Astrocyte of the spinal cord (primary cell): ENCODE results near the gene GRID2.

Source experiments
- DNase-seq: peaks from one replicate; pipeline ENCODE4 v3.0.0; 2011; ENCODE audit warnings: low read depth, low spot score
- H3K4me3 ChIP-seq: 2 replicates; pipeline ENCODE4 v1.5.1; 2011; ENCODE audit warnings: low read depth, mild to moderate bottlenecking, low read length, moderate library complexity
- in situ Hi-C: cut with HindIII; loops from 2 replicates; pipeline ENCODE4 v1.10.0; 2017; ENCODE audit warnings: low sequenced_read_pairs
- TF ChIP-seq, protein P1 (sequence below): IDR thresholded peaks from 2 replicates; pipeline ENCODE4 v1.5.1; 2012; ENCODE audit warnings: low read depth, mild to moderate bottlenecking, low read length, inconsistent platforms

The GRID2 gene

DNA sequence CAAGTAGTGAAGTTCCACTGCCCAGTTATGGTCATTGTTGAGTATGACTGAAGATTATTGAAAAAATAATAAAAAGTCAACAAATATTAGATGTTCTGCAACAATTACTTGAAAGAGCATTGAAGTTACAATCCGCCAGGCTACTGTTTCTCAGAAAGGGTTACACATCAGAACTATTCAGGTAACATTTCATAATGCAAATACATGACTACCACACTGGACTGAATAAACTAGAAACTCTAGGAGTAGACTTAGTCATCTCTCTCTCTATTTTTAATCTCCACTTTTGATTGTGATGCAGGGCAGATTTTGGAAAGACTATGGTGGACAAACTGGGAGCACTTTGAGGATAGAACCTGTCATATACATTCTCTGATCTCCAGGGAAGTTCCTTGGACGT is 776.5 kb downstream of the GRID2 start:
- DNase-seq: no peak
- TF ChIP-seq, protein P1, sequence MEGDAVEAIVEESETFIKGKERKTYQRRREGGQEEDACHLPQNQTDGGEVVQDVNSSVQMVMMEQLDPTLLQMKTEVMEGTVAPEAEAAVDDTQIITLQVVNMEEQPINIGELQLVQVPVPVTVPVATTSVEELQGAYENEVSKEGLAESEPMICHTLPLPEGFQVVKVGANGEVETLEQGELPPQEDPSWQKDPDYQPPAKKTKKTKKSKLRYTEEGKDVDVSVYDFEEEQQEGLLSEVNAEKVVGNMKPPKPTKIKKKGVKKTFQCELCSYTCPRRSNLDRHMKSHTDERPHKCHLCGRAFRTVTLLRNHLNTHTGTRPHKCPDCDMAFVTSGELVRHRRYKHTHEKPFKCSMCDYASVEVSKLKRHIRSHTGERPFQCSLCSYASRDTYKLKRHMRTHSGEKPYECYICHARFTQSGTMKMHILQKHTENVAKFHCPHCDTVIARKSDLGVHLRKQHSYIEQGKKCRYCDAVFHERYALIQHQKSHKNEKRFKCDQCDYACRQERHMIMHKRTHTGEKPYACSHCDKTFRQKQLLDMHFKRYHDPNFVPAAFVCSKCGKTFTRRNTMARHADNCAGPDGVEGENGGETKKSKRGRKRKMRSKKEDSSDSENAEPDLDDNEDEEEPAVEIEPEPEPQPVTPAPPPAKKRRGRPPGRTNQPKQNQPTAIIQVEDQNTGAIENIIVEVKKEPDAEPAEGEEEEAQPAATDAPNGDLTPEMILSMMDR: no peak
- no peak overlapping the region for H3K4me3 ChIP-seq
- in situ Hi-C loops: no loop called here

DNA sequence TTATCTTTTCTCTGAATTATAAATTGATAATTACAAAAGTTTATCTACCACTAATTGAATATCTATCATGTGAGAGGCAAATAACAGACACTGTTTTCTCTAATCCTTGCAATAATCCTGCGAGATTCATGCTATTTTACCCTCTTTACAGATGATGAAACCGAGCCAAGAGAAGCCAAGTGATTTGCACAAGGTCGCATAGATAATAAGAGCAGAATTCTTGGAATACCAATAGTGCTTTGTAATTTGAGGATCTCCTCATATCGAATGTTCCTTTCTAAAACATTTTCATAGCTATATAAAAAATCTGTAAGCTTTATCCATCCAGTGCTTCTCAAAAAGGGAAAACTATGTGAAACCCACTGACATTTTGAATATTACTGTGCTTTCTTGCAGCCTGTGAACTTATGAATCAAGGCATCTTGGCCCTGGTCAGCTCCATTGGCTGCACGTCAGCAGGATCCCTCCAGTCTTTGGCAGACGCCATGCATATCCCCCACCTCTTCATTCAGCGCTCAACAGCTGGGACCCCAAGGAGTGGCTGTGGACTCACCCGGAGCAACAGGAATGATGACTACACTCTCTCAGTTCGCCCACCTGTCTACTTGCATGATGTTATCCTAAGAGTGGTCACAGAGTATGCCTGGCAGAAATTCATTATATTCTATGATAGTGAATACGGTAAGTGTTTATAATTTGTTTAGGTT is 781.0 kb downstream of the GRID2 start:
- DNase-seq: no peak
- H3K4me3 ChIP-seq: no peak overlapping the region
- in situ Hi-C loops: no loop called here
- TF ChIP-seq, protein P1: no peak

DNA sequence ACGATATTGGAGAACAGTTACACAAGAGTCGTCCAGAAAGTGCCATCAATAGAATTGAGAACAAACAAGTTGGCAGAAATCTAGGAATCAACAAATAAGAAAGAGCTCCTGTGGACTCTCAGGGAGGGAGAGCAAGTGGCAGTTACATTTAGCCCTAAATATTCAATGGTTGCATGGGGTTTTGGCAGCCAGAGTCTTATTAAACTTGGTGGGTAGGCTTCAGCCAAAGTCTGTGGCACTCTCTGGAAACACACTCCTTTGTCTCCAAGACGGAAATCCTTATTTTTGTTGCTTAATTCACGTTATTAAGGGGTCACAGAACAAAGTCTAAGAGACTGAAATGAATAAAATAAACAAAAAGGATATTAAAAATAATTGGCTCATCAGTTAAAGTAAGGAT is 782.6 kb downstream of the GRID2 start:
- no peak overlapping the region for H3K4me3 ChIP-seq
- DNase-seq: no peak
- TF ChIP-seq, protein P1: no peak
- in situ Hi-C loops: no loop called here

DNA sequence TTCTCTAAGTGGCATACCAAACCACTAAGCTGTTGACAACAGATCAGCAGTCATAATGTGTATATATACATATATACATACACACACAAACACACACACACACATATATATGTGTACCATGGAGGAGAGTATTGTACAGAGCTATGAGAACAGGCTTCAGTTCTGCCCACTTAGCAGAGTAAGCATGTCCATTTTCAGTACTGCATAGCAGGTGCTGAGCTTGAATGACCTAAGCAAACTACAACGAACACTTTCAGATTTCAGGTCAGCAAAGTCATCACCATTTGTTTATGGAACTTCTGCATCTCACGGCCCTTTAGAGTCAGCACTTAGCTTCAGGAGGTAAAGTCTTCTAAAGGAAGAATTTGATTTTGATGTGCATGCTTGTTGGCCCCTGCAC is 789.0 kb downstream of the GRID2 start:
- TF ChIP-seq, protein P1: no peak
- in situ Hi-C loops: no loop called here
- H3K4me3 ChIP-seq: no peak overlapping the region
- DNase-seq: no peak

DNA sequence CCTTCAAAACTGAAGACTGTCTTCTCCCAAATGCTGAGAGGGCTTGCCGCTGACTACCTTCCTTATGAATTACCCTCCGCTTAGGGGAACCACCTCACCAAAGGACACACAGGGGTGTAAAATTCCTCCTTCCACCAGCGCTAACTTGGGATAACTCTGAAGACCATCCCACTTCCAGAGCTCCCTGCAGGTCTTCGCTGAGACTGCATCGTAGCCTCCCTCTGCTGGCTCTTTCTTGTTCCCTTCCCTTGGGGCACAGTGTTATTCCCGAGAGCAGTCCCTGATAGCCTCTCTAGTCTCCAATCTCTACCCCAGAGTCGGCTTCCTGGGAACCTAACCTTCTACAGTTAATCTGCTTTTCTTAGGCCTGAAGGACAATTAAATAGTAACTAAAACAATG is 799.3 kb downstream of the GRID2 start:
- TF ChIP-seq, protein P1: no peak
- in situ Hi-C loops: no loop called here

DNA sequence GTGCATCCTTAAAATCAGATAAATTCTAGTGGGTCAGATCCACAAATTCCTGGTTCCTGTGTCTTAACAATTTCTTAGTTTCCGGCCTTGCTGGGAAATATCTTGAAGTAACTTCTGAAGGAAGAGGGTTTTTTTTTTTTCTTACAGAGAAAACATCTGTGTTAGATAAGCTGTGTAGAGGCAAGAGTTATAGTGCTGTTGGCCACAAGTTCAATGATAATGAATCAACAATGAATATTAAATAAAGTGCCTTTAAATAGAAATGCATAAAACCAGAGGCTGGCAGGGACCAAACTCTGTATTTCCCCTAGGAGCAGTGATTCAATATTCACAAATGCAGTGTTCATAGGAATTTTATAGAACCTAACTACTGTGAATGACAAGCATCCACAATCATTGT is 812.9 kb downstream of the GRID2 start:
- TF ChIP-seq, protein P1: no peak
- DNase-seq: no peak
- in situ Hi-C loops: no loop called here
- H3K4me3 ChIP-seq: no peak overlapping the region

More for the DNA sequence above, 799.3 kb downstream of the GRID2 start:
- no peak overlapping the region for H3K4me3 ChIP-seq
- no peak for DNase-seq
